Measurements from ENCODE around the gene MAD1L1.

The MAD1L1 gene

DNA sequence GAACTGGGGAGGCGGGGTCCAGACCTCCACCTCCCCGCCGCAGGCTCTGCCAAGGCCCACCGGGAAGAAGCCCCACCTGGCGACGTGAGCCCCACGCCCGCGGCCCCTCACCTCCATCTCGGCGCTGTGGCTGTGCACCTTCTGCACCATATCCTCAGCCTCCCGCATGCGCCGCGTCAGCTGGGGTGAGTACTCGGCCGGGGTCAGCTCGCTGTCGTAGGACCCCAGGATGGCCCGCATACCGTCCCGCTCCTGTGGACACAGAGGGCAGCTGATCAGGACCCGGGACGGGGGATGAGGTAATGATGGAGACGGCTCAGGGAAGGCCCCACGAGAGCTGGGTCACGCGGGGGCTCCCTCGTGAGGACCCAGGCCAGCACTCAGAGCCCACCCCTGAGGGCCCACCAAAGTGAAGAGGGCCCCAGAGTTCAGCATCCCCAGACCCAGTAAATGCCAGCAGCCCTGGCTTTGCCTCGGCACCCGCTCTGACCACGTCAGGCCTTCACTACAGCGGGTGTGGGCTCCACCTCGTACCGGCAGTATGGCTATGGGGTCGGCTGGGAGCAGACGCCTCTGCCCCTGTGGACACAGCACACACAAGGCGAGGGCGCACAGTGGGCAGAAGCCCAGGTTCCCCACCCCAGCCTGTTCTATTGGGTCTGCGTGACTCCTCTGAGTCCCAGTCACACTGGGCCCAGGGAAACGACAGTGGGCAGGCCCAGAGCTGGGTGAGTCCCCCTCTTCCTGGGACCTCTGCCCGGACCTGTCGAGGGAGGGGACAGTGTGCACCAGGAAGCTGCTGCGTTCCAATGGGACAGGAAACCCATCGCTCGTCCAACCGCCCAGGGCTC, 218.1 kb downstream of the MAD1L1 start:
- H3K4me3 ChIP-seq = no peak overlapping the region
- no peaks in the 10 kb centered on the region; the same call in 1 of the 2 replicates for H3K36me3 ChIP-seq (ENCODE audit: insufficient read depth, low read length)
- TF ChIP-seq FOXP2 (optimal IDR thresholded peaks at IDR 0.05; ENCODE audit: control extremely low read depth, extremely low read length, insufficient read depth) (no peak), POLR2AphosphoS5 (IDR thresholded peaks at IDR 0.05; ENCODE audit: borderline replicate concordance, low read depth, low read length) (no peak), EZH2 (IDR thresholded peaks at IDR 0.05) (no peak)
- no peak for DNase-seq (ENCODE audit: low read depth, low spot score)
- no peak overlapping the region for H3K9ac ChIP-seq (ENCODE audit: insufficient read length)
- H3K9me3 ChIP-seq (ENCODE audit: low read depth, low read length) = no peaks in the 10 kb centered on the region
- no peak overlapping the region for H3K27ac ChIP-seq

DNA sequence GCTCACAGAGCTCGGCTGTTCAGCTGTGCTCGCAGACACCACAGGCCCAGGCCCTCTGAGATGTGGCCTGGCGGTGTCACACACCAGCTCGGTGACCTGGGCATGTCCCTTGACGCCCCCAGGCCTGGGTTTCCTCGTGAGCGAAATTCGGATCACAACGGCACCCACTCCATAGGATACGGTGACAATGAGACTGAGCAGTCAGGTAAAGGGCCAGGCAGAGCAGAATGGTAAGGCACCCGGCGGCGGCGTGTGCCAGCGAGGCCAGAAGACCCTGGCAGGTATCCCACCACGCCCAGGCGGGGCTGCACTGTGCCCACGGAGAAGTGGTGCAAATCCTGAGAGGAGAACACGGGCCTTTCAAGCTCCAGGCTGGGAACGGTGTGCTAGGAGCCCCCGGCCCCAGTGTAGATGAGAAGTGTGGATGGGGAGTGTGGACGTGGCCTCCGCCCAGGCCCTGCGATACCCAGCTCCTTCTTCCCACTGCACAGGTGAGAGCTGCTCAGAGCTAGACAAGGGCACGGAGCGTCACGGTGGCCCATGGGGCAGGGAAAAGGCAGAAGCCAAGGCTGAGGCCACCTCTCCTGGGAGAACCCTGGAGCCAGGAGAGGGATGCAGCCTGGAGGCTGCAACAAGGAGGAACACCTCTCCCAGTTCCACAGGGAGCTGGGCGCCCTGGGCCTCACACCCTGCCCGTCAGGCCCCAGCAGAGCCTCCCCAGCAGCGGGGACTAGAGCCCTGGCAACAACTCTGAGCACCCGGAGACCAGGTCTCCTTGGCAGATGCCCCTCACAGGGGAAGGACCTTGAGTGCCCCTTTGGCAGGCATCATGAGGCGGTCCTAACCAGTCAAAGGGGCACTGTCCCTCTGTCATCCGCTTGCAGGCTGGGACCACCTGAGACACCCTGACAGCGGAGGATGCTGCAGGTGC, 219.1 kb downstream of the MAD1L1 start:
- Histone ChIP-seq H3K36me3 (ENCODE audit: insufficient read depth, low read length) (no peaks in the 10 kb centered on the region; the same call in 1 of the 2 replicates), H3K27ac (no peak overlapping the region), H3K9ac (ENCODE audit: insufficient read length) (no peak overlapping the region), H3K9me3 (ENCODE audit: low read depth, low read length) (no peaks in the 10 kb centered on the region), H3K4me3 (no peak overlapping the region)
- TF ChIP-seq FOXP2 (optimal IDR thresholded peaks at IDR 0.05; ENCODE audit: control extremely low read depth, extremely low read length, insufficient read depth) (no peak), EZH2 (IDR thresholded peaks at IDR 0.05) (no peak), POLR2AphosphoS5 (IDR thresholded peaks at IDR 0.05; ENCODE audit: borderline replicate concordance, low read depth, low read length) (no peak)
- DNase-seq (ENCODE audit: low read depth, low spot score) = no peak

DNA sequence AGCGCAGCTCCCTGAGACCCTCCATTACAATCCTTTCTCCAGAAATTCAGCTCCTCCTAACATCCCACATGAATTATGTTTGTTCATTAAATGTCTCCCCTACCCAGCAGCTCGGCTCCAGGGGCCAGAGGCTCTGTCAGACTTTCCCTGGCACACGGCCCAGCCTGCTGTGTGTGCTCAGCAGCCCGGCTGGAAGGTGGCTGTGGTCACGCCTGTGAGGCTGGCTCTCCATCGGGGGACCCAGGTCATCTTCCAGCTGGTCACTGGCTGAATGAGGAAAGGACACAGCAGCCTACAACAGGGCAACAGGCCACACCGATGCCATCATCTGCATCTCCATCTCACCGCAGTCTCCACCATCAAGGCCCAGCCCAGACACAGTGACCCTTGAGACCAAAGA, 219.8 kb downstream of the MAD1L1 start:
- DNase-seq (ENCODE audit: low read depth, low spot score) = no peak
- no peak overlapping the region for H3K27ac ChIP-seq
- no peak overlapping the region for H3K9ac ChIP-seq (ENCODE audit: insufficient read length)
- no peaks in the 10 kb centered on the region; the same call in 1 of the 2 replicates for H3K36me3 ChIP-seq (ENCODE audit: insufficient read depth, low read length)
- H3K4me3 ChIP-seq = no peak overlapping the region
- H3K9me3 ChIP-seq (ENCODE audit: low read depth, low read length) = no peaks in the 10 kb centered on the region
- no peak for TF ChIP-seq POLR2AphosphoS5 (IDR thresholded peaks at IDR 0.05; ENCODE audit: borderline replicate concordance, low read depth, low read length)
- TF ChIP-seq FOXP2 (optimal IDR thresholded peaks at IDR 0.05; ENCODE audit: control extremely low read depth, extremely low read length, insufficient read depth) = no peak
- TF ChIP-seq EZH2 (IDR thresholded peaks at IDR 0.05) = no peak

DNA sequence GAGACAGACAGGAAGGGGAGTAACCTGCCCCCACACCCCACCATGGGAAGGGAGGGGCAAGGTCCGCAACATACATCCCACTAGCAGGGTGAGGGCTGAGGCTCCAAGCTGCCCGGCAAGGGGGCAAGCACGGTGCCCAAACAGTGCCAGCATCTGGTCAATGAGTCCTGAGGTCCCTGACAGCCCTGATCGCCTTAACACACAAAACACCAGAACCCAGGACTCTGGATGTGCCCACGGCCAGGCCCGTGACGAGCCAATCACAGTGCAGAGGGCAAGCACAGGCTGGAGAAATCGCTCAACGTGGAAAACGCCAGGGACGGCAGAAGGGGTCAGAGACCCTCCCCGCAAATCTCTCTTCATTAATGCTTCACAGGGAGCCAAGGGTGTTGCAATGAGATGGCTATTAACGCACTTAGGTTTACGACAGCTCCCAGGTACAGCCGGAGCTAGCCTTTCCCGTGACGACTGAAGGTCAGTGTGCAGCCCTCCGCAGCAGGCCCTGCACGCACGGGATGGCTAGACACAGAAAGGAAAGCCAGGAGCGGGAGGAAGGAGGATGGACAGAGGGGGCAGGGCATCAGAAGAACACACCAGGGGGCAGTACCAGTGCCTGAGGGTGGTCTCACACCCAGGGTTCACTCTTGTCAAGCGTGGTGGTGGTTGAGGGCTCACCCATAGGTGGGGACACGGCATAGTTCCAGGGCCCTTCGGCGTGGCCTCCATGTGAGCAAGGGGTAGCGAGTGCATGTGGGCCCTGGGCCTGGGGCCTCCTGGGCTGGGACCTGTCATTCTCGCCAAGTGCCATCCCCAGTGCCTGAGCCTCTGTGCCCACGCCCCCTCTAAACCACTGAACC, 220.5 kb downstream of the MAD1L1 start:
- H3K4me3 ChIP-seq = no peak overlapping the region
- H3K36me3 ChIP-seq (ENCODE audit: insufficient read depth, low read length) = no peaks in the 10 kb centered on the region; the same call in 1 of the 2 replicates
- no peak overlapping the region for H3K27ac ChIP-seq
- no peak for DNase-seq (ENCODE audit: low read depth, low spot score)
- H3K9ac ChIP-seq (ENCODE audit: insufficient read length) = no peak overlapping the region
- TF ChIP-seq POLR2AphosphoS5 (IDR thresholded peaks at IDR 0.05; ENCODE audit: borderline replicate concordance, low read depth, low read length) (no peak), FOXP2 (optimal IDR thresholded peaks at IDR 0.05; ENCODE audit: control extremely low read depth, extremely low read length, insufficient read depth) (no peak), EZH2 (IDR thresholded peaks at IDR 0.05) (no peak)
- no peaks in the 10 kb centered on the region for H3K9me3 ChIP-seq (ENCODE audit: low read depth, low read length)

DNA sequence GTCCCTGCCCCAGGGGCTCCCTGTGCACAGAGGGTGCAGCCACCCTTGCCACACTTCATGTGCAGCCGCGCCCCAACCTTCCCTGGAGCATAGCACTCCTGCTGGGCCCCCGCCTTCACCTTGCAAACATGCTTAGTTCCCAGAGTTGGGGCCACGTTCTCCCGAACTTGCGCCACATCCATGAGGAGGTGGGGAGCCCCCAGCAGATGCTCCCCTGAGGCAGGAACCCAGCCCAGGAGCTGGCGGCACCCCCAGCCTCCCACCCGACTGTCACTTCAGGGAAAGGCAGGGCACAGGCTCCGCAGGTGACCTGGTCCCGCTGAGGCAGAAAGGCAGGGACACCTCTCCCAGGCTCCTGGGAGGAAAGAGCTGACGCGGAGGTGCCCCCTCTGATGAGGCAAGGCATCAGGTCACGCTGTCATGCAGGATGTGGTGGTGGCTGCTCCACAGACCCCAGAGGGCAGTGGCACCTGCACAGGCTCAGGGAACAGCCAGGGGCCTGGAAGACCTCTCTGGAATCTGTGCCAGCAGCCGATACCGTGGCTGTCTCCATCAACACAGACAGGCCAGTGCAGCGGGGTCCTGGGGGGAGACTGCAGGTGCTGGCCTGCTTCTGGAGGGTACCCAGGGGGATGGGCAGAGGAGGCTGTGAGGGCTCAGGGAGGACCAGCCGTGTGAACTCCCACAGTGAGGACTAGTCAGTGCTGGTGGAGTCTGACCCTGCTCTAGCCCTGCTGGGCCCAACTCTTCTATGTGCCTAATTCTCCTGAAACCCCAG, 221.3 kb downstream of the MAD1L1 start:
- Histone ChIP-seq H3K27ac (no peak overlapping the region), H3K9ac (ENCODE audit: insufficient read length) (no peak overlapping the region), H3K36me3 (ENCODE audit: insufficient read depth, low read length) (no peaks in the 10 kb centered on the region; the same call in 1 of the 2 replicates), H3K9me3 (ENCODE audit: low read depth, low read length) (no peaks in the 10 kb centered on the region), H3K4me3 (no peak overlapping the region)
- TF ChIP-seq EZH2 (IDR thresholded peaks at IDR 0.05) (no peak), FOXP2 (optimal IDR thresholded peaks at IDR 0.05; ENCODE audit: control extremely low read depth, extremely low read length, insufficient read depth) (no peak), POLR2AphosphoS5 (IDR thresholded peaks at IDR 0.05; ENCODE audit: borderline replicate concordance, low read depth, low read length) (no peak)
- no peak for DNase-seq (ENCODE audit: low read depth, low spot score)

DNA sequence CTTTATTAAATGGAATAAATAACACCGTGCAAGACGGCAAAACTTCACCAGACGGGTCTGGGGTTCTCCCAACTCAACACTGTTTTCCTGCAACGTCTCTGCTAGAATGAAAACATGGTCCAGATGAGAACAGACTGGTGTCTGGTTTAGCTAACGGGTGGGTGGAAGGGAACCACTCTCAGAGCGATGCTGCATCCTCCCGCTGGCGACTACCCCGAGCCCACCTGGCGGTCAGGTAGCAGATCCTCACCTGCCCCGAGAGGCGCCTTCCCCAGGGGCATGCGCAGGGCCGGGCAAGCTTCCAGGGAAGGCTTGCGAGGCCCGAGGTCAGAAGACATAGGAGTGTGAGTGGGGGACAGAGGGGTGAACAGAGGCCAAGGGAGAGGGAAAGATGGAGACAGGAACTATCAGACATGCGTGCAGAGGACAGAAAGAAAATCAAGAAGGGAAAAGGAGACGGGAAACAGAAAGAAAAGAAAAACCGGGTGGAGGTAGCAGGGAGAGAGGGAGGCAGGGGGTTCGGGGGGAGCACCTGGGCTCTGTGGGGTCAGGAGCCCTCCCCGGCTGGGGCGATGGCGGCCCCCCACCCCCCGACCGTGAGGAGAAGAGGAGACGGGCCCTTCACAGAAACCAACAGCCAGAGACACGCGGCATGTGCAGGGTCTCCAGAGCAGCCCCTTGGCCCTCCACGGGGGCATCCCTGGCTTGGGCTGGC, 222.0 kb downstream of the MAD1L1 start:
- no peak for DNase-seq (ENCODE audit: low read depth, low spot score)
- H3K9ac ChIP-seq (ENCODE audit: insufficient read length) = no peak overlapping the region
- no peak for TF ChIP-seq FOXP2 (optimal IDR thresholded peaks at IDR 0.05; ENCODE audit: control extremely low read depth, extremely low read length, insufficient read depth)
- TF ChIP-seq EZH2 (IDR thresholded peaks at IDR 0.05) = no peak
- no peak for TF ChIP-seq POLR2AphosphoS5 (IDR thresholded peaks at IDR 0.05; ENCODE audit: borderline replicate concordance, low read depth, low read length)
- H3K27ac ChIP-seq = no peak overlapping the region
- no peaks in the 10 kb centered on the region; the same call in 1 of the 2 replicates for H3K36me3 ChIP-seq (ENCODE audit: insufficient read depth, low read length)
- no peak overlapping the region for H3K4me3 ChIP-seq
- no peaks in the 10 kb centered on the region for H3K9me3 ChIP-seq (ENCODE audit: low read depth, low read length)
